Smooth muscle cell (in vitro differentiated cells): ENCODE data around the gene MCC. TPM values are rescaled to one million over a fixed set of nuclear protein-coding genes. Genes with fewer than 3 reads are reported as not detected.

ENCODE experiments used
- DNase-seq: peaks from one replicate; lab custom pipeline; 2025; ENCODE audit not compliant: unreplicated experiment; lab: John Stamatoyannopoulos, UW
- H2AFZ ChIP-seq: fragments of 200-600 bp; sonication (generic); 2 replicates; pipeline ENCODE4 v1.6.0; 2016; ENCODE audit warnings: antibody characterized with exemption, low read depth, mild to moderate bottlenecking
- H3F3A ChIP-seq: fragments of 200-600 bp; sonication (generic); 2 replicates; pipeline ENCODE4 v1.6.0; 2017; ENCODE audit warnings: antibody characterized with exemption, low read depth
- H3K27ac ChIP-seq: fragments of 200-600 bp; sonication (generic); 2 replicates; pipeline ENCODE4 v1.5.1; 2016; ENCODE audit warnings: low read depth, mild to moderate bottlenecking
- H3K27me3 ChIP-seq: fragments of 200-600 bp; sonication (generic); 2 replicates; pipeline ENCODE4 v1.6.1; 2016; ENCODE audit warnings: low read depth, mild to moderate bottlenecking
- H3K36me3 ChIP-seq: fragments of 200-600 bp; sonication (generic); 2 replicates; pipeline ENCODE4 v1.5.1; 2016; ENCODE audit warnings: low read depth
- H3K4me1 ChIP-seq: fragments of 200-600 bp; sonication (generic); 2 replicates; pipeline ENCODE4 v1.5.1; 2016; ENCODE audit warnings: low read depth
- H3K4me2 ChIP-seq: fragments of 200-600 bp; sonication (generic); 2 replicates; pipeline ENCODE4 v1.6.0; 2016; ENCODE audit warnings: mild to moderate bottlenecking
- H3K4me3 ChIP-seq: fragments of 200-600 bp; sonication (generic); 2 replicates; pipeline ENCODE4 v1.5.1; 2016; ENCODE audit warnings: mild to moderate bottlenecking
- H3K79me2 ChIP-seq: fragments of 200-600 bp; sonication (generic); 2 replicates; pipeline ENCODE4 v1.6.0; 2016; ENCODE audit warnings: low read depth, mild to moderate bottlenecking
- H3K9ac ChIP-seq: fragments of 200-600 bp; sonication (generic); 2 replicates; pipeline ENCODE4 v1.6.0; 2016; ENCODE audit warnings: low read depth
- H3K9me3 ChIP-seq: fragments of 200-600 bp; sonication (generic); replicated peaks from 2 replicates; pipeline ENCODE4 v1.5.1; 2016; ENCODE audit warnings: low read depth
- H4K20me1 ChIP-seq: fragments of 200-600 bp; sonication (generic); 2 replicates; pipeline ENCODE4 v1.6.0; 2016; ENCODE audit warnings: low read depth
- CTCF ChIP-seq: fragments of 200-600 bp; sonication (generic); IDR thresholded peaks from 2 replicates; pipeline ENCODE4 v1.5.1; 2017; ENCODE audit warnings: borderline replicate concordance, mild to moderate bottlenecking, antibody characterized with exemption; ENCODE audit not compliant: insufficient read depth, poor library complexity, severe bottlenecking
- WGBS: methylation state at CpG from one replicate; pipeline ENCODE4 v1.1.7; 2016; ENCODE audit warnings: low lambda C conversion rate; 5-methylcytosine and 5-hydroxymethylcytosine counted together
- polyA plus RNA-seq: library from polyadenylated mRNA; unstranded; fragments of >200 nt; fragmentation: Nextera tagmentation; extraction: Ambion mirVana; gene quantifications from 2 replicates; pipeline ENCODE4 v1.2.1, GENCODE V29; 2016
- total RNA-seq: library from RNA; depleted of rRNA; stranded (reverse); fragments of >200 nt; gene quantifications from 2 replicates; pipeline ENCODE4 v1.2.3, GENCODE V29; 2014

Gene MCC
- total and polyA plus RNA-seq, 2 experiments from 2014 or later: 5.8 to 19.2 TPM

GRCh38 chr5:113280541-113280940 lies 207.7 kb downstream of the MCC start:
- Histone ChIP-seq H4K20me1 (peaks cover 62% of the 10 kb centered on the region), H3K4me3 (no peak overlapping the region), H2AFZ (no peak overlapping the region), H3K9ac (no peak overlapping the region), H3F3A (no peaks in the 10 kb centered on the region), H3K4me1 (peaks cover 17% of the 10 kb centered on the region), H3K9me3 (no peaks in the 10 kb centered on the region), H3K4me2 (no peak overlapping the region), H3K27ac (no peak overlapping the region), H3K36me3 (no peaks in the 10 kb centered on the region), H3K79me2 (peaks cover 22% of the 10 kb centered on the region), H3K27me3 (no peaks in the 10 kb centered on the region)
- WGBS: 83% methylated on average over 1 of the region's 1 CpG
- TF ChIP-seq CTCF: no peak
- no peak for DNase-seq

GRCh38 chr5:113278976-113279375 lies 209.3 kb downstream of the MCC start:
- 47% methylated on average over 4 of the region's 4 CpGs for WGBS
- no peak for DNase-seq
- Histone ChIP-seq H3K4me2 (peak overlapping the region; percentile 58), H3K36me3 (no peaks in the 10 kb centered on the region), H3K9me3 (no peaks in the 10 kb centered on the region), H3K27ac (no peak overlapping the region), H3K79me2 (peaks cover 14% of the 10 kb centered on the region), H3K27me3 (no peaks in the 10 kb centered on the region), H3K4me1 (peaks cover 29% of the 10 kb centered on the region), H3K9ac (no peak overlapping the region), H2AFZ (no peak overlapping the region), H4K20me1 (peaks cover 70% of the 10 kb centered on the region), H3K4me3 (no peak overlapping the region), H3F3A (no peaks in the 10 kb centered on the region)
- no peak for TF ChIP-seq CTCF

DNA sequence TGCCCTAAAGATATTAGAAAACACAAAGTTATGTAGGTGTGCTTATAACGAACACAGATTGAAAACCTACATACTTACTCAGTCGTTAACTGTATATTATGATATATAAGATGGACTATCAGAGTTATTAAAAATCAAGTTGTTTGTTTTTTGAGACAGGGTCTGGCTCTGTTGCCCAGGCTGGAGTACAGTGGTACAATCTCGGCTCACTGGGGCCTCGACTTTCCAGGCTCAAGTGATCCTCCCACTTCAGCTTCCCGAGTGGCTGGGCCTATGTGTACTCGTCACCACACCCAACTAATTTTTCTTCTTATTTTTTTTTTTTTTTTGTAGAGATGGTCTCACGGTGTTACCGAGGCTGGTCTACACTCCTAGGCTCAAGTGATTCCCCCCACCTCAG lies 211.8 kb downstream of the MCC start:
- H3K27me3 ChIP-seq: no peaks in the 10 kb centered on the region
- TF ChIP-seq CTCF: no peak
- H3K27ac ChIP-seq: no peak overlapping the region

GRCh38 chr5:113276001-113276400 lies 212.3 kb downstream of the MCC start:
- Histone ChIP-seq H3F3A (no peaks in the 10 kb centered on the region), H3K9ac (no peak overlapping the region), H3K4me1 (peaks cover 37% of the 10 kb centered on the region), H3K4me3 (no peak overlapping the region), H2AFZ (no peak overlapping the region), H3K4me2 (no peak overlapping the region), H3K27me3 (no peaks in the 10 kb centered on the region), H3K9me3 (no peaks in the 10 kb centered on the region), H3K27ac (no peak overlapping the region), H4K20me1 (peaks cover 51% of the 10 kb centered on the region), H3K79me2 (peaks cover 13% of the 10 kb centered on the region), H3K36me3 (no peaks in the 10 kb centered on the region)
- TF ChIP-seq CTCF: no peak
- WGBS: 98% methylated on average over 2 of the region's 2 CpGs
- no peak for DNase-seq

More for the DNA sequence above, 211.8 kb downstream of the MCC start:
- DNase-seq: no peak
- Histone ChIP-seq H3F3A (no peaks in the 10 kb centered on the region), H3K4me3 (no peak overlapping the region), H3K9me3 (no peaks in the 10 kb centered on the region), H3K9ac (no peak overlapping the region), H3K36me3 (no peaks in the 10 kb centered on the region), H2AFZ (no peak overlapping the region), H4K20me1 (peaks cover 56% of the 10 kb centered on the region), H3K4me1 (peaks cover 33% of the 10 kb centered on the region), H3K79me2 (peaks cover 13% of the 10 kb centered on the region), H3K4me2 (no peak overlapping the region)
- WGBS: 95% methylated on average over 8 of the region's 8 CpGs
